T-helper 1 cell treated with Interleukin-12 subunit alpha and Interleukin-12 subunit beta and Interleukin-4 antibody, amounts not matched to agents 30 μg/mL and 1 μg/mL, for 36 hours (primary cell): ENCODE measurements around the gene ELMO3.

Experiments
- H3K27ac Mint-ChIP-seq: one replicate; pipeline ENCODE4 v1.8.0; 2021; ENCODE audit warnings: mild to moderate bottlenecking, mixed read lengths
- H3K27me3 Mint-ChIP-seq: one replicate; pipeline ENCODE4 v1.8.0; 2021; ENCODE audit warnings: low read depth, mixed read lengths
- H3K36me3 Mint-ChIP-seq: one replicate; pipeline ENCODE4 v1.8.0; 2021; ENCODE audit warnings: low read depth, mixed read lengths
- H3K4me1 Mint-ChIP-seq: one replicate; pipeline ENCODE4 v1.8.0; 2021; ENCODE audit warnings: low read depth, mixed read lengths
- H3K4me3 Mint-ChIP-seq: one replicate; pipeline ENCODE4 v1.8.0; 2021; ENCODE audit warnings: mild to moderate bottlenecking, moderate library complexity, mixed read lengths
- H3K9me3 Mint-ChIP-seq: one replicate; pipeline ENCODE4 v1.8.0; 2021; ENCODE audit warnings: mixed read lengths

The ELMO3 gene

DNA sequence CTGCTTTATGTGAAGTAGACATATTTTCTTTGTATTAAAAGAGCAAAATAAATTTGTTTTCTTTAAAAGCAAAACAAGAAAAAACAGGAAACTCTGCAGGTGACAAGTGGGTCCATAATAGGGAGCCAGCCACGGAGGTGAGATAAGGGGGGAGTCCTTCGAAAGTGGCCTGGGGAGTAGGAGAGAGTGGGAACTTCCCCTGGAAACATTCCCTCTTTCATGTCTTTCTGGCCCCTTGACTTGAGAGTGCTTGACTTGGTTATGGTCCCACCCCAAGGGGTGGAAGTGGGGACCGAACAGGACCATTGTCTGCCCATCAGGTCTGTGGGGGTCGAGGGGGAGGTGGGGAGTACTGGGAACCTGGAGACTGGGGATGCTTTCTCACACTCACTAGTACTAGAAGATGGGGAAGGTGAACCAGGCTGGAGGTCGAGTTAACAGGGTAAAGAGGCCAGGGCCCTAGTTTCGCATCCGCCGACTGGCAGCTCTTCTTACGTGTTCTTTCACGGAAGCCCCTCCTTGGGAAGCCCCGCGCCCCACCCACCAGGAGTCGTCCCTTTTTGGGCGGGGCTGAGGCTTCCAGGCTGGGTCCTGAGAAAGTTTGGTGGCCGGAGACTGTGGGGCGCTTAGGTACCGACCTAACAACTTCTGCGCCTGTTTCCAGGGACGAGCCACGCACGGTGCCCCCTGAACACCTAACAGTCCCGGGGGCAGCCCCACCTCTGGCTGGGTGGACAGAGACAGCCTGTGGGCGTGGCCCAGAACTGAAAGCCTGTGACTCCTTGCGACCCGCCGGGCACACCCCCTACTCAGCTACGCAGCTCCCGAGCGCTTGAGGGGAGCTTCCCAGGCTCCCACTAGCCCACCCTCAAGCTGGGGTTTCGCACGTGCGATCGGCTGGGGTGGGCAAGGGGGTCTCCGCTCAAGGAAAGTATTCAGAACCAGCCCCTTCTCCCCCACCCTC, 40.0 kb upstream of the ELMO3 start:
- no peaks in the 10 kb centered on the region for H3K9me3 Mint-ChIP-seq
- peak overlapping the region; percentile 91 for H3K4me3 Mint-ChIP-seq
- H3K36me3 Mint-ChIP-seq, result peaks cover 33% of the 10 kb centered on the region
- peaks cover 48% of the 10 kb centered on the region for H3K4me1 Mint-ChIP-seq
- H3K27me3 Mint-ChIP-seq, result no peaks in the 10 kb centered on the region
- H3K27ac Mint-ChIP-seq, result peak overlapping the region; percentile 99

DNA sequence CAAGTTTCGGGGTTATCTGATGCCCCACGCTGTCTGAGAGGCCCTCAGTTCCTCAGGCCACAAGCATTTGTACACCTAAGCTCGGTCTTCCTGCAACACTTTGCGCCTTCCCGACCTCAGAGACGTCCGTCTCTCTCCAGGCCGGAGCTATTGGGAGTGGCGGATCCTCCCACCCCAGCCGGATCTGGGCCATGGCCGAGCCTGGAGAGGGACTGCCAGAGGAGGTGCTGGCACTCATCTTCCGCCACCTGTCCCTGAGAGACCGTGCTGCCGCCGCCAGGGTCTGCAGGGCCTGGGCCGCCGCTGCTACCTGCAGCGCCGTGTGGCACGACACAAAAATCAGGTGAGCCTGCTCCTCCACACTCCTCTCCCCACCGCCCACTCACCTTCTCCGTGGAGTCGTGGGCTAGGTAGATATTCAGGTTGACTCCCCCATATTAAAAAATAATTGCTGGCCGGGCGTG, 37.3 kb upstream of the ELMO3 start:
- Mint-ChIP-seq H3K4me3 (peak overlapping the region; percentile 56), H3K36me3 (peaks cover 30% of the 10 kb centered on the region), H3K27me3 (peaks cover 16% of the 10 kb centered on the region), H3K4me1 (peaks cover 46% of the 10 kb centered on the region), H3K9me3 (no peaks in the 10 kb centered on the region), H3K27ac (no peak overlapping the region)

DNA sequence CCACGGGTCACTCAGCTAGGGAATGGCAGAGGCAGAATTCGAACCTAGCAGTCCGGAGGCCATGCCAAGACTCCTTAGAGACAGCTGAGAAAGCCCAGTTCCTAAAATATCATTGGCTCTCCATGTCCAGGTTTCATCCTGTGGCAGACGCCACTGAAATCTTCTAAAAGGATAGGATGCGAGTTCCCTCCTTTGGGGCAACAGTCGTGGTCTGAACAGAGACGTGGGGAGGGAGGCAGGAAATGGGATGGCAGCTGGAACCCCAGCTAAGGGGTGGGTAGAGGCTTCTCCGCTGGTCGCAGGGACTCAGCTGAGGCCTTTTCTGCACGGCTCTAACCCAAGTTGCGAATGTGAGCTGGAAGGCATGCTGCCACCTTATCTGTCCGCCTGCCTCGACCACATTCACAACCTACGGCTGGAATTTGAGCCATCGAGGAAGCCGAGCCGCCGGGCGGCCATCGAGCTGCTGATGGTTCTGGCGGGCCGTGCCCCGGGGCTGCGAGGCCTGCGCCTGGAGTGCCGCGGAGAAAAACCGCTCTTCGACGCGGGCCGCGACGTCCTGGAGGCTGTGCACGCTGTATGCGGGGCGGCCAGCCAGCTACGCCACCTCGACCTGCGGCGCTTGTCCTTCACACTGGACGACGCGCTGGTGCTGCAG, 36.3 kb upstream of the ELMO3 start:
- peak overlapping the region; percentile 68 for H3K4me3 Mint-ChIP-seq
- no peaks in the 10 kb centered on the region for H3K9me3 Mint-ChIP-seq
- H3K27ac Mint-ChIP-seq, result peak overlapping the region; percentile 50
- peaks cover 29% of the 10 kb centered on the region for H3K36me3 Mint-ChIP-seq
- H3K27me3 Mint-ChIP-seq, result peaks cover 19% of the 10 kb centered on the region
- H3K4me1 Mint-ChIP-seq, result peaks cover 44% of the 10 kb centered on the region

DNA sequence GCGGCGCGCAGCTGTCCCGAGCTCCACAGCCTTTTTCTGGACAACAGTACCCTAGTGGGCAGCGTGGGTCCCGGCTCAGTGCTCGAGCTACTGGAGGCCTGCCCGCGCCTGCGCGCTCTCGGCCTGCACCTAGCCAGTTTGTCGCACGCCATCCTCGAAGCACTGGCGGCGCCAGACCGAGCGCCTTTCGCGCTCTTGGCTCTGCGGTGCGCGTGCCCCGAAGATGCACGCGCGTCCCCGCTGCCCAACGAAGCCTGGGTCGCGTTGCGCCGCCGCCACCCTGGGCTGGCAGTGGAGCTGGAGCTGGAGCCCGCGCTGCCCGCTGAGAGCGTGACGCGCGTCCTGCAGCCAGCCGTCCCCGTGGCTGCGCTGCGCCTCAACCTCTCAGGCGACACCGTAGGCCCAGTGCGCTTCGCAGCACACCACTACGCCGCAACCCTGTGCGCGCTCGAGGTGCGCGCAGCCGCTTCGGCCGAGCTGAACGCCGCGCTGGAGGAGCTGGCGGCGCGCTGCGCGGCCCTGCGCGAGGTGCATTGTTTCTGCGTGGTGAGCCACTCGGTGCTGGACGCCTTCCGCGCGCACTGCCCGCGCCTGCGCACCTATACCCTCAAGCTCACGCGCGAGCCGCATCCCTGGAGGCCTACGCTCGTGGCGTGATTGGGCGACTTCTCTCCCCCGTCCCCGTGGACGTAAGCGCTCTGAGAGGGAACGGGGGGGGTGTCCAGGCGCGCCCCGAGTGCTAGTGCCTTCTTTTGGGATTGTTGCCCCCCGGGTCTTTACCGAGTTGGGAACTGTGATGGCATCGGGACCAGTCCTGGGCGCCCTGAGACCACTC, 35.5 kb upstream of the ELMO3 start:
- H3K36me3 Mint-ChIP-seq, result peaks cover 26% of the 10 kb centered on the region
- peak overlapping the region; percentile 68 for H3K4me3 Mint-ChIP-seq
- H3K27ac Mint-ChIP-seq, result peak overlapping the region; percentile 41
- H3K9me3 Mint-ChIP-seq, result no peaks in the 10 kb centered on the region
- peaks cover 39% of the 10 kb centered on the region for H3K4me1 Mint-ChIP-seq
- peaks cover 19% of the 10 kb centered on the region for H3K27me3 Mint-ChIP-seq

DNA sequence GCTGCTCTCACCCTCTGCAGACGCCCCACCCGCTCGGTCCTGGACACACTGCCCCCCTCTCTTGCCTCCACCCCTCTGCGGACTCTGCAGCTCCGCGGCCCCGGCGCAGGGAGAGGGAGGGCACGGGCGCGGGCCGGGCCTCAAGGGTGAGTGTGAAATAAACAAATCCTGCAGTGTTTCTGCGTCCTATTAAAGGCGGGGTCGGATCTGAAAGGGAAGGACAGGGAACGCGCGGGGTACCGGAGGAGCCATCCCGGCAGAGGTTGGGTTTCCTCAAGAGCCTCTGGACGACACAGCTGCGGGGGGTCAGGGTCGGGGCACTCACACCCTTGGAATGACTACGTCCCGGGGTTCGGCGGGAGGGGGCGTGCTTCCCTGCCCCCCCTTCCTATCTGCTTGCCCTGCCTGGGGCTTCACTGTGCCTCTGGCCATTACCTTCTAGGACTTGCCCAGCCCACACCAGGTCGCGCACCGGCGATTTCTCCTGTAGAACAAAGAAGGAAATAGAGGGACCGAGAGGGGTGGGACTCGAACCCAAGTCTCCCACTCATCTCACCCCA, 34.9 kb upstream of the ELMO3 start:
- H3K36me3 Mint-ChIP-seq, result peaks cover 22% of the 10 kb centered on the region
- H3K27me3 Mint-ChIP-seq, result peaks cover 19% of the 10 kb centered on the region
- H3K9me3 Mint-ChIP-seq, result no peaks in the 10 kb centered on the region
- H3K4me3 Mint-ChIP-seq, result peak overlapping the region; percentile 68
- H3K4me1 Mint-ChIP-seq, result peaks cover 37% of the 10 kb centered on the region
- peak overlapping the region; percentile 41 for H3K27ac Mint-ChIP-seq

DNA sequence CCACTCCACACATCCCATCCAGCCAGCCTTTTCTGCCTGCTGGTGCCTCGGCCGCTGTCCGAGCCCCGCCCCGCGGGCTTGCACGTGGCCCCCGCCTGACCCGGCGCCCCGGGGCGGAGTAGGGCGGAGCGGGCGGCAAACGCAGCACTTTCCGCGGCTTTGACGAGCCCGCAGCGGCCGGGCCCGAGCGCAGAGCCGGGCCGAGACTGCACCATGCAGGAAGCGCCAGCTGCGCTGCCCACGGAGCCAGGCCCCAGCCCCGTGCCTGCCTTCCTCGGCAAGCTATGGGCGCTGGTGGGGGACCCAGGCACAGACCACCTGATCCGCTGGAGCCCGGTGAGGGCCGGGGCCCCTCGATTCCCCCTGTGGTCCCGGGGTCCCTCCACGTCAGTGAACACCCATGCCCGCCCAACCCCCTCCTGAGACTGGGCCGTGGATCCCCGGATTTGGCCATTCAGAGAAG, 34.3 kb upstream of the ELMO3 start, which contains the start of gene HSF4:
HSF4 (plus strand) TSS at position 147 of the 463 bp plus-strand sequence; CDS start at position 214, 67 bp downstream.
- Mint-ChIP-seq H3K27ac (peak within 1 kb of the TSS; percentile 41), H3K9me3 (no peaks in the 10 kb centered on the region), H3K36me3 (peaks cover 22% of the 10 kb centered on the region)

DNA sequence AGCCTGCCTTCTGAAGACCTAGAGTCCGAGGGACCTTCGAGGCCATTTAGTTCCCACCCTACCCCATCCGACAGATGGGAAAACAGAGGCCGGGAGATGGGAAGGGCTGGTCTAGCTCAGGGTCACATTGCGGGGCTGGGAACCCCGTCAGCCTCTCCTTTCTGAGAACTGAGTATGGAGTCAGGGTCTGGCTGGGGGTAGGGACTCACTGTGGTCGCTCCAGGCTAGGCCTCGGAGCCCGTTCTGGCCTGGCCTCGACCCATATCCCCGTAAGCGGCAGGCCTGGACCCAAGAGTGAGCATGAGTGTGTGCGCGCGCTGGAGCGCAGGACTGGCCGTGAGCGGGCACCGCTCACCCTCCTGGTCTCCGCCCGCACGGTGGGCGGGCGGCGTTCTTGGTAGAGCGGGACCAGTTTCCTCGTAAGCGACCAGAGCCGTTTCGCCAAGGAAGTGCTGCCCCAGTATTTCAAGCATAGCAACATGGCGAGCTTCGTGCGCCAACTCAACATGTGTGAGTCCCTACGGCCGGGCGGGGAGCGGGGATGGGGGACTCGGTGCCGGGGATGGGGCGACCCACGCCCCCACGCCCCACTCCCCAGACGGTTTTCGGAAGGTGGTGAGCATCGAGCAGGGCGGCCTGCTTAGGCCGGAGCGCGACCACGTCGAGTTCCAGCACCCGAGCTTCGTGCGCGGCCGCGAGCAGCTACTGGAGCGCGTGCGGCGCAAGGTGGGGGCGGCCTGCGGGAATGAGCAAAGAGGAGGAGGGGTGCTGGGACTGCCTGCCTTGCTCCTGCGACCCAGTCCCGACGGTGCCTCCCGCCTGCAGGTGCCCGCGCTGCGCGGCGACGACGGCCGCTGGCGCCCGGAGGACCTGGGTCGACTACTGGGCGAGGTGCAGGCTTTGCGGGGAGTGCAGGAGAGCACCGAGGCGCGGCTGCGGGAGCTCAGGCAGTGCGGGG, 33.5 kb upstream of the ELMO3 start:
- Mint-ChIP-seq H3K9me3 (no peaks in the 10 kb centered on the region), H3K27me3 (peaks cover 19% of the 10 kb centered on the region), H3K36me3 (peaks cover 22% of the 10 kb centered on the region), H3K4me3 (peak overlapping the region; percentile 51), H3K4me1 (peaks cover 45% of the 10 kb centered on the region), H3K27ac (peak overlapping the region; percentile 41)

More for the DNA sequence above, 34.3 kb upstream of the ELMO3 start, which contains the start of gene HSF4:
- Mint-ChIP-seq H3K27me3 (peaks cover 19% of the 10 kb centered on the region), H3K4me3 (peak within 1 kb of the TSS; percentile 68), H3K4me1 (peaks cover 39% of the 10 kb centered on the region)

DNA sequence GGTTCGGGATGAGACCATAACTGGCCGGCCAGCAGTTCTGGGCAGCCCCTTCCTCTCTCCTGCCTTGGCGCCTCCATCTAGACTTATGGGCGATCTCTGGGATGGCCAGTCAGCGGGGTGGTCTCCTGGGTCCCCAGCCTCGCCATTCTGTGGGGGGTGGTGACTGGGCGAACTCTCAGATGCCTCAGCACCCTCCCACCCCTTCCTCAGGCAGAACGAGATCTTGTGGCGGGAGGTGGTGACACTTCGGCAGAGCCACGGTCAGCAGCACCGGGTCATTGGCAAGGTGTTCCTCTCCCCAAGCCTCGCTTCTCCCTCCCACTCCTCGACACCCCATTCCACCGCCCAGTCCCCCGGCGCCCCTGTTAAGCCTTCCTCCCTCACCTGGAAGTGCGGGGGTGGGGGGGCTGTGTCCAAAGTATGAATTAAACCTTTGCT, 32.8 kb upstream of the ELMO3 start:
- Mint-ChIP-seq H3K27me3 (peaks cover 19% of the 10 kb centered on the region), H3K27ac (no peak overlapping the region), H3K4me3 (peak overlapping the region; percentile 54), H3K9me3 (no peaks in the 10 kb centered on the region), H3K4me1 (peaks cover 47% of the 10 kb centered on the region), H3K36me3 (peaks cover 21% of the 10 kb centered on the region)

DNA sequence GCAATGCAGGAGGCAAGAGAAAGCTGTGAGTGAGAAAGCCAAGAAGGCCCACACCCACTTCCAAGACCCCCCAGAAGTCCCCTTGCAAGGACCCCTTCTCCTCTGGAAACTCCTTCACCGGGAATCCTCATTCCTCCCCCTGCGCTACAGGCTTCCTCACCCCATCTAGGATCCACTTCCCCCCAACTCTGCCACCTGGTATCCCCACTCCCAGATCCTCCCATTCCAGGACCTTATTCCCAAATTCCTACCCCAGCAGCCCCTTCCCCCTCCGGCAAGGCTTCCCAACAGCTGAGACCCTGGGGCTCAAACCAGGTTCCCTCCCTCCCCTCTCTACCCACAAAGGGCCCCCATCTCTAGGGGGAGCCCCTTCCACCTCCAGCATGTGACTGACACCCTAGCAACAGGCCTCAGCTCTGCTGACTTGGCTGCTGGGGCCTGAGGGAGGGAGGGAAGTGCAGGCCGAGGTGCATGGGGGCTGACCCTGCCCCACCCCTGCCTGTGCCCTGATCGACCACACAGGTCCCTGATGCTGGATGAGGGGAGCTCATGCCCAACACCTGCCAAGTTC, 32.2 kb upstream of the ELMO3 start:
- Mint-ChIP-seq H3K4me1 (peaks cover 50% of the 10 kb centered on the region), H3K27me3 (peaks cover 19% of the 10 kb centered on the region), H3K9me3 (no peaks in the 10 kb centered on the region), H3K27ac (peak overlapping the region; percentile 41), H3K4me3 (peak overlapping the region; percentile 54), H3K36me3 (peaks cover 23% of the 10 kb centered on the region)

DNA sequence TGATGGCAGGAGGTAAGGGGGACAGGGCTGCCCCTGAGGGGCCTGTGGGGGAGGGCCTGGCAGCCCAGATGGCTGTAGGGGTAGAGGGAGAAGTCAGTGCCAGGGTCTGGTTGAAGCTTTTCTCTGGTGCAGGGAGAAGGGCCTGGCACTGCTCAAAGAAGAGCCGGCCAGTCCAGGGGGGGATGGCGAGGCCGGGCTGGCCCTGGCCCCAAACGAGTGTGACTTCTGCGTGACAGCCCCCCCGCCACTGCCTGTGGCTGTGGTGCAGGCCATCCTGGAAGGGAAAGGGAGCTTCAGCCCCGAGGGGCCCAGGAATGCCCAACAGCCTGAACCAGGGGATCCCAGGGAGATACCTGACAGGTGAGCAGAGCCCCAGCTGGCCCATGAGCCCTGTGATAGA, 31.3 kb upstream of the ELMO3 start:
- Mint-ChIP-seq H3K36me3 (peaks cover 24% of the 10 kb centered on the region), H3K4me1 (peaks cover 46% of the 10 kb centered on the region), H3K9me3 (no peaks in the 10 kb centered on the region), H3K27ac (no peak overlapping the region), H3K4me3 (peak overlapping the region; percentile 35), H3K27me3 (peaks cover 19% of the 10 kb centered on the region)

DNA sequence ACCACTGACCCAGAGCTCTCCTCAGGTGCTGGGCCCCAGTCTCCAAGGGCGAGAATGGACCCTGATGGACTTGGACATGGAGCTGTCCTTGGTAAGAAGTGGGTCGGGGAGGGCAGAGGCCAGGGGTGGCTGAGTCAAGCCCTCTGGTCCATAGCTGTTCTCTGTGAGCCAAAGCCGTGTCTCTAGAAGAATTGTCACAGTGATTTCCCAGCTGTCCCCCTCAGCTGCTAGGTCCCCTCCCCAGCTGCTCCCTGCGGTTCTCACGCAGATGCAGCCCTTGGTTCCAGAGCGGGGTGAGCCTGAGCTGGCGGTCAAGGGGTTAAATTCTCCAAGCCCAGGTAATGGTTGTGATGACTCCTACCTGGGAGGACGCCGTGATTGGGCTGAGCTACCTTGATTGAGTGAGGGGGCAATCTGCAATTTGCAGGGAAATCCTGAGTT, 29.9 kb upstream of the ELMO3 start:
- H3K36me3 Mint-ChIP-seq, result peaks cover 33% of the 10 kb centered on the region
- H3K27me3 Mint-ChIP-seq, result peaks cover 18% of the 10 kb centered on the region
- no peaks in the 10 kb centered on the region for H3K9me3 Mint-ChIP-seq
- peaks cover 57% of the 10 kb centered on the region for H3K4me1 Mint-ChIP-seq
- H3K4me3 Mint-ChIP-seq, result peak overlapping the region; percentile 14
- no peak overlapping the region for H3K27ac Mint-ChIP-seq

DNA sequence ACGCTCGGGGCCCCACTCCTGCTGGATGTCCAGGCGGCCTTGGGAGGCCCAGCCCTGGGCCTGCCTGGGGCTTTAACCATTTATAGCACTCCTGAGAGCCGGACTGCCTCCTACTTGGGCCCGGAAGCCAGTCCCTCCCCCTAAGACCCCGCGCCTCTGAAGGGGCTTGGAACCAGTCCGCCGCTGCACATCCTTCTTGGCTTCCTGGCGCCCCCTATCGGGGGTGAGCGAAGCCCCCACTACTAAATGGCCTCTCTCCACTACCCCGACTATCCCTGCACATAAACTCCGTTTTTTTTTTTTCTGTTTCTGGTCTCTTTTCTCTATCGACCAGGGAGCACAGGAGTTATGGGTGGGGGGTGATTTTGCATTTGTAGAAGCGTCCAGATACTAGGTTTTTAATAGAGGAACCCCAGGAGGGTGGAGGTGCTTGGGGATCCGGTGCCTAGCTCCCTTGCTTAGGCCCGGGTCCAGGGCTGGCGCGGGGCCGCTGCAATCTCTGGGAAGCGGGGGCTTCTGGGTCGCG, 29.2 kb upstream of the ELMO3 start:
- peaks cover 33% of the 10 kb centered on the region for H3K36me3 Mint-ChIP-seq
- peaks cover 55% of the 10 kb centered on the region for H3K4me1 Mint-ChIP-seq
- H3K27me3 Mint-ChIP-seq, result peaks cover 15% of the 10 kb centered on the region
- peak overlapping the region; percentile 91 for H3K4me3 Mint-ChIP-seq
- H3K27ac Mint-ChIP-seq, result peak overlapping the region; percentile 94
- no peaks in the 10 kb centered on the region for H3K9me3 Mint-ChIP-seq
